ENCODE measurements around the gene FOXC1. TPM values are rescaled to one million over a fixed set of nuclear protein-coding genes. Genes with fewer than 3 reads are reported as not detected.

The FOXC1 gene
- total and polyA plus RNA-seq, 2 of the 13 experiments (the other 11 are each of a cell fraction or from before 2014, with no cell fraction given): 0.44 to 0.55 TPM

DNA sequence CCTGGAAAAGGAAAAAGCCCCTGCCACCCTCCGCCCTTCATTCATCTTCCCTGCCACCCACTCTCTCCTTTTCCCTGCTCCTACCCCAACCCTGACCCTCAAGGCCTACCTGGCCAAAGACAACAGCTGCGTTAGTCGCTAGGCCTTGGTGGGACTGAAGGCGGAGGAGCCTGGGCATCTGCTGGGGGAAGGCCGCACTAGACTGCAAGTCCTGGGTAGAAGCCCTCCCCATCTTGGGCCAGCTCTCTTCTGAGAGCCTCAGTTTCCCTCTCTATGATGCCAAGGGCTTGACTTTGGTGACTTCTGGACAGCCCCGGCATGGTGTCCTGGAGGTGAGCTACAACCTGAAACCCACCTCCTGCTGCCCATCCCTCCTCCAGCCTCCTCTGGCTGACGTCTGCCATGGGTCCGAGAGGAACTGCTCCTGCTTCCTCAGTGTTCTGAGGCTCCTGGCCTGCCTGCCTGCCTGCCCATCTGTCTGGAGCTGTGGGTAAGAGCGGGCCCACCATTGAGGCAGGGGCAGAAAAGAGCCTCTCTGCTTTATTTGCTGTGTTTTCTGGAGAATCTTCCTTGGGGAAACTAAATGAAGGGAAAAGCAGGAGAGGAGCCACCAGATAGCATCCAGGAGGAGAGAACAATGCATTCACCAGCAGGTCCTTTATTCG, 7.5 kb upstream of the FOXC1 start:
- peaks cover 47% of the 10 kb centered on the region for H3K4me1 ChIP-seq (ENCODE audit: insufficient read depth, low read length)
- H3K4me2 ChIP-seq (ENCODE audit: low read depth, low read length): no peak overlapping the region
- H3K36me3 ChIP-seq (replicated peaks in 1 of 2; ENCODE audit: control insufficient read depth in 1 of 2, insufficient read depth in 2 of 2, low read length in 2 of 2): no peaks in the 10 kb centered on the region
- TF ChIP-seq HOXA5 (CRISPR knock-in tag; IDR thresholded peaks at IDR 0.05): no peak
- TF ChIP-seq PLRG1 (conservative IDR thresholded peaks at IDR 0.05): no peak
- no peak for TF ChIP-seq ZNF550 (CRISPR knock-in tag; IDR thresholded peaks at IDR 0.05; ENCODE audit: borderline replicate concordance)
- no peak for TF ChIP-seq SMARCC2 (IDR thresholded peaks at IDR 0.05)
- no peak for TF ChIP-seq ZNF768 (CRISPR knock-in tag; IDR thresholded peaks at IDR 0.05)
- TF ChIP-seq, protein P1, sequence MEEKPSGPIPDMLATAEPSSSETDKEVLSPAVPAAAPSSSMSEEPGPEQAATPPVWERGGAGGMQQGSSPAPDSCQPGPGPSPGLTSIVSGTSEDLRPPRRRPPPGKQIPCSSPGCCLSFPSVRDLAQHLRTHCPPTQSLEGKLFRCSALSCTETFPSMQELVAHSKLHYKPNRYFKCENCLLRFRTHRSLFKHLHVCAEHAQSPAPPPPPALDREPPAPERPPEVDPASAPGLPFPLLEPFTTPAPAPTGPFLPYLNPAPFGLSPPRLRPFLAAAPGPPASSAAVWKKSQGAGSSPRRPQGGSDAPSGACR (CRISPR knock-in tag; IDR thresholded peaks at IDR 0.05): no peak
- no peak for TF ChIP-seq ZSCAN31 (CRISPR knock-in tag; IDR thresholded peaks at IDR 0.05; ENCODE audit: low read depth)
- POLR2A ChIA-PET: no interaction called here
- peaks cover 20 to 96% of the 10 kb centered on the region in 2 experiments for H3K27me3 ChIP-seq (ENCODE audit: control insufficient read depth in 1 of 2, insufficient read depth in 2 of 2, low read length in 2 of 2)
- peaks cover 7% of the 10 kb centered on the region; the same call in 1 of the 2 replicates for H4K20me1 ChIP-seq (ENCODE audit: insufficient read depth, low read length)
- H3K79me2 ChIP-seq (ENCODE audit: insufficient read depth, low read length): no peaks in the 10 kb centered on the region
- 67% methylated on average over 9 of the region's 10 CpGs for WGBS (ENCODE audit: low lambda C conversion rate)
- no peak overlapping the region for H3K4me3 ChIP-seq (replicated peaks in 1 of 3; ENCODE audit: insufficient read depth in 1 of 3, low read depth in 2 of 3, low read length in 3 of 3)
- no peak for ATAC-seq
- no peak overlapping the region for H2AFZ ChIP-seq (ENCODE audit: low read length)
- H3K9ac ChIP-seq (ENCODE audit: insufficient read depth, low read depth, low read length): no peak overlapping the region
- H3K9me3 ChIP-seq (ENCODE audit: low read length): no peaks in the 10 kb centered on the region
- in situ Hi-C loops (cut with HindIII; ENCODE audit: extremely low pct_ligation_motif_present, low pct_unique_long_range_greater_than_20kb): loop anchor here (5.0 kb wide), 1 partner anchor 845 kb away; no protein-coding TSS in a partner anchor
- BruUV-seq (replicated peaks): no TSS peak
- intact Hi-C loops (cut with micrococcal nuclease; ENCODE audit: unreplicated experiment): no loop called here
- CTCF ChIA-PET (ENCODE audit: low intra/inter-chr PET ratio, low total read pairs): no interaction called here
- no peak for FAIRE-seq
- no peak for DNase-seq (ENCODE audit: low spot score)
- no peak overlapping the region for H3K27ac ChIP-seq (ENCODE audit: extremely low read length, insufficient read depth, low read length)

DNA sequence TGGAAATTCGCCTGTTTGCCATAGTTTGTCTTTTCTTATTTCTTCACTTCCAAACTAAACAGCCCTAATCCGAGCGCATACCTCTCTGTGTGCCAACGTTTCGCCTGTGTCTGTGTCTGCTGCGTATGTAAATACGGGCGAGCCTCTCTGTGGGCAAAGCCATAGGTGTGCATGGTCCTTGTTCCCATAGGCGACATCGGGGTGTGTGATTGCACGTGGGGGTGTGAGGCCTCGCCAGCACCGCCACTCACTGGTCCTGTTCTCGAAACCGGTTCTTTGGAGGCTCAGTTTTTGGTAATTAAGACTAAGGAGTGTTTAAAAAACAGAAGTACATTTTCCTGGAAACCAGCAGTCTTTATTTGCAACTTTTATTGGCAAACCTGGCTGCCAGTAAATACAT, 6.0 kb upstream of the FOXC1 start:
- intact Hi-C loops (cut with micrococcal nuclease; ENCODE audit: unreplicated experiment): loop anchor here (1.0 to 2.0 kb wide), 3 partner anchors 593 to 845 kb away; no protein-coding TSS in a partner anchor
- in situ Hi-C loops (cut with HindIII; ENCODE audit: extremely low pct_ligation_motif_present, low pct_unique_long_range_greater_than_20kb): loop anchor here (5.0 kb wide), 1 partner anchor 844 kb away; no protein-coding TSS in a partner anchor
- Histone ChIP-seq H3K9ac (ENCODE audit: insufficient read depth, low read depth, low read length) (no peak overlapping the region), H3K27me3 (ENCODE audit: control insufficient read depth in 1 of 2, insufficient read depth in 2 of 2, low read length in 2 of 2) (peaks cover 32 to 96% of the 10 kb centered on the region in 2 experiments), H3K4me1 (ENCODE audit: insufficient read depth, low read length) (peaks cover 50% of the 10 kb centered on the region), H3K4me2 (ENCODE audit: low read depth, low read length) (peak overlapping the region; percentile 88), H4K20me1 (ENCODE audit: insufficient read depth, low read length) (peaks cover 11% of the 10 kb centered on the region; the same call in 1 of the 2 replicates), H3K9me3 (ENCODE audit: low read length) (no peaks in the 10 kb centered on the region), H2AFZ (ENCODE audit: low read length) (no peak overlapping the region), H3K36me3 (replicated peaks in 1 of 2; ENCODE audit: control insufficient read depth in 1 of 2, insufficient read depth in 2 of 2, low read length in 2 of 2) (no peaks in the 10 kb centered on the region), H3K27ac (ENCODE audit: extremely low read length, insufficient read depth, low read length) (no peak overlapping the region), H3K79me2 (ENCODE audit: insufficient read depth, low read length) (no peaks in the 10 kb centered on the region), H3K4me3 (replicated peaks in 1 of 3; ENCODE audit: insufficient read depth in 1 of 3, low read depth in 2 of 3, low read length in 3 of 3) (peak overlapping the region; percentile 37 to 77 (median 44))
- 46% methylated on average over 15 of the region's 15 CpGs for WGBS (ENCODE audit: low lambda C conversion rate)
- CTCF ChIA-PET (ENCODE audit: low intra/inter-chr PET ratio, low total read pairs): interaction anchor here (1.1 to 2.1 kb wide), 6 partner anchors 152 to 845 kb away, joined by 3 to 15 read pairs (median 8); no protein-coding TSS in a partner anchor
- no TSS peak for BruUV-seq (replicated peaks)
- POLR2A ChIA-PET: no interaction called here
- ATAC-seq (no peak), DNase-seq (ENCODE audit: low spot score) (no peak), FAIRE-seq (no peak)
- TF ChIP-seq ZNF850 (CRISPR knock-in tag; conservative IDR thresholded peaks at IDR 0.05) (no peak), ZNF326 (CRISPR knock-in tag; IDR thresholded peaks at IDR 0.05; ENCODE audit: borderline replicate concordance) (no peak)
- TF ChIP-seq, protein P2, sequence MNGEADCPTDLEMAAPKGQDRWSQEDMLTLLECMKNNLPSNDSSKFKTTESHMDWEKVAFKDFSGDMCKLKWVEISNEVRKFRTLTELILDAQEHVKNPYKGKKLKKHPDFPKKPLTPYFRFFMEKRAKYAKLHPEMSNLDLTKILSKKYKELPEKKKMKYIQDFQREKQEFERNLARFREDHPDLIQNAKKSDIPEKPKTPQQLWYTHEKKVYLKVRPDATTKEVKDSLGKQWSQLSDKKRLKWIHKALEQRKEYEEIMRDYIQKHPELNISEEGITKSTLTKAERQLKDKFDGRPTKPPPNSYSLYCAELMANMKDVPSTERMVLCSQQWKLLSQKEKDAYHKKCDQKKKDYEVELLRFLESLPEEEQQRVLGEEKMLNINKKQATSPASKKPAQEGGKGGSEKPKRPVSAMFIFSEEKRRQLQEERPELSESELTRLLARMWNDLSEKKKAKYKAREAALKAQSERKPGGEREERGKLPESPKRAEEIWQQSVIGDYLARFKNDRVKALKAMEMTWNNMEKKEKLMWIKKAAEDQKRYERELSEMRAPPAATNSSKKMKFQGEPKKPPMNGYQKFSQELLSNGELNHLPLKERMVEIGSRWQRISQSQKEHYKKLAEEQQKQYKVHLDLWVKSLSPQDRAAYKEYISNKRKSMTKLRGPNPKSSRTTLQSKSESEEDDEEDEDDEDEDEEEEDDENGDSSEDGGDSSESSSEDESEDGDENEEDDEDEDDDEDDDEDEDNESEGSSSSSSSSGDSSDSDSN (CRISPR knock-in tag; IDR thresholded peaks at IDR 0.05): no peak
- TF ChIP-seq, protein P3, sequence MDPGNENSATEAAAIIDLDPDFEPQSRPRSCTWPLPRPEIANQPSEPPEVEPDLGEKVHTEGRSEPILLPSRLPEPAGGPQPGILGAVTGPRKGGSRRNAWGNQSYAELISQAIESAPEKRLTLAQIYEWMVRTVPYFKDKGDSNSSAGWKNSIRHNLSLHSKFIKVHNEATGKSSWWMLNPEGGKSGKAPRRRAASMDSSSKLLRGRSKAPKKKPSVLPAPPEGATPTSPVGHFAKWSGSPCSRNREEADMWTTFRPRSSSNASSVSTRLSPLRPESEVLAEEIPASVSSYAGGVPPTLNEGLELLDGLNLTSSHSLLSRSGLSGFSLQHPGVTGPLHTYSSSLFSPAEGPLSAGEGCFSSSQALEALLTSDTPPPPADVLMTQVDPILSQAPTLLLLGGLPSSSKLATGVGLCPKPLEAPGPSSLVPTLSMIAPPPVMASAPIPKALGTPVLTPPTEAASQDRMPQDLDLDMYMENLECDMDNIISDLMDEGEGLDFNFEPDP (CRISPR knock-in tag; conservative IDR thresholded peaks at IDR 0.05): no peak
- TF ChIP-seq, protein P4, sequence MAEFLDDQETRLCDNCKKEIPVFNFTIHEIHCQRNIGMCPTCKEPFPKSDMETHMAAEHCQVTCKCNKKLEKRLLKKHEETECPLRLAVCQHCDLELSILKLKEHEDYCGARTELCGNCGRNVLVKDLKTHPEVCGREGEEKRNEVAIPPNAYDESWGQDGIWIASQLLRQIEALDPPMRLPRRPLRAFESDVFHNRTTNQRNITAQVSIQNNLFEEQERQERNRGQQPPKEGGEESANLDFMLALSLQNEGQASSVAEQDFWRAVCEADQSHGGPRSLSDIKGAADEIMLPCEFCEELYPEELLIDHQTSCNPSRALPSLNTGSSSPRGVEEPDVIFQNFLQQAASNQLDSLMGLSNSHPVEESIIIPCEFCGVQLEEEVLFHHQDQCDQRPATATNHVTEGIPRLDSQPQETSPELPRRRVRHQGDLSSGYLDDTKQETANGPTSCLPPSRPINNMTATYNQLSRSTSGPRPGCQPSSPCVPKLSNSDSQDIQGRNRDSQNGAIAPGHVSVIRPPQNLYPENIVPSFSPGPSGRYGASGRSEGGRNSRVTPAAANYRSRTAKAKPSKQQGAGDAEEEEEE (CRISPR knock-in tag; IDR thresholded peaks at IDR 0.05; ENCODE audit: borderline replicate concordance): no peak

All from HepG2 (cell line).